Islet precursor cell (in vitro differentiated cells): ENCODE results near the gene R3HCC1L.

Experiments
- DNase-seq: peaks from one replicate; pipeline ENCODE4 v3.0.0-alpha.2; 2018

R3HCC1L gene

GRCh38 chr10:98134431-98135221, at the start of gene R3HCC1L:
R3HCC1L (plus strand) TSS chr10:98134657; CDS start chr10:98208115, 73,458 bp downstream.
- DNase-seq = peak; percentile 93

- DNase-seq = no peak
Observed at GRCh38 chr10:98085238-98085637, 49.2 kb upstream of the R3HCC1L start.

- no peak for DNase-seq
Observed at GRCh38 chr10:98086837-98087708, 47.4 kb upstream of the R3HCC1L start.

- DNase-seq = no peak
Observed at GRCh38 chr10:98088186-98088971, 46.1 kb upstream of the R3HCC1L start.

GRCh38 chr10:98090822-98091221, 43.6 kb upstream of the R3HCC1L start:
- DNase-seq = no peak

- DNase-seq = peak; percentile 37
Observed at GRCh38 chr10:98096316-98096715, 38.1 kb upstream of the R3HCC1L start.

- peak; percentile 35 for DNase-seq
Observed at GRCh38 chr10:98096731-98097130, 37.7 kb upstream of the R3HCC1L start.

- no peak for DNase-seq
Observed at GRCh38 chr10:98097175-98097574, 37.3 kb upstream of the R3HCC1L start.

GRCh38 chr10:98097616-98098015, 36.8 kb upstream of the R3HCC1L start:
- peak; percentile 58 for DNase-seq

- peak; percentile 54 for DNase-seq
Observed at GRCh38 chr10:98098247-98098646, 36.2 kb upstream of the R3HCC1L start.

- no peak for DNase-seq
Observed at GRCh38 chr10:98100476-98100875, 34.0 kb upstream of the R3HCC1L start.

- no peak for DNase-seq
Observed at GRCh38 chr10:98101366-98101765, 33.1 kb upstream of the R3HCC1L start.

GRCh38 chr10:98104125-98104524, 30.3 kb upstream of the R3HCC1L start:
- no peak for DNase-seq

GRCh38 chr10:98106531-98106930, 27.9 kb upstream of the R3HCC1L start:
- DNase-seq = no peak

GRCh38 chr10:98107644-98108430, 26.6 kb upstream of the R3HCC1L start:
- DNase-seq = no peak

- DNase-seq = no peak
Observed at GRCh38 chr10:98110356-98110755, 24.1 kb upstream of the R3HCC1L start.

GRCh38 chr10:98115031-98115787, 19.2 kb upstream of the R3HCC1L start:
- DNase-seq = no peak

GRCh38 chr10:98119891-98120290, 14.6 kb upstream of the R3HCC1L start:
- no peak for DNase-seq

GRCh38 chr10:98125940-98126631, 8.4 kb upstream of the R3HCC1L start:
- no peak for DNase-seq

- no peak for DNase-seq
Observed at GRCh38 chr10:98128802-98129201, 5.7 kb upstream of the R3HCC1L start.

- no peak for DNase-seq
Observed at GRCh38 chr10:98131619-98132018, 2.8 kb upstream of the R3HCC1L start.
